NB4 (cell line): Measurements from ENCODE around the gene VPS37C.

Source experiments
- MYC ChIP-seq: IDR thresholded peaks from 2 replicates; pipeline ENCODE4 v1.6.1; 2011; ENCODE audit warnings: low read depth, low read length
- POLR2A ChIP-seq: IDR thresholded peaks from 2 replicates; pipeline ENCODE4 v1.6.1; 2011; ENCODE audit warnings: mild to moderate bottlenecking; ENCODE audit not compliant: insufficient read length; ENCODE audit errors: extremely low read depth
- TF ChIP-seq, protein P1 (sequence below): IDR thresholded peaks from 2 replicates; pipeline ENCODE4 v1.6.1; 2011; ENCODE audit warnings: low read depth, low read length
- TF ChIP-seq, protein P2 (sequence below): IDR thresholded peaks from one replicate; pipeline ENCODE4 v1.5.1; 2012; ENCODE audit warnings: low read depth, low read length

DNA sequence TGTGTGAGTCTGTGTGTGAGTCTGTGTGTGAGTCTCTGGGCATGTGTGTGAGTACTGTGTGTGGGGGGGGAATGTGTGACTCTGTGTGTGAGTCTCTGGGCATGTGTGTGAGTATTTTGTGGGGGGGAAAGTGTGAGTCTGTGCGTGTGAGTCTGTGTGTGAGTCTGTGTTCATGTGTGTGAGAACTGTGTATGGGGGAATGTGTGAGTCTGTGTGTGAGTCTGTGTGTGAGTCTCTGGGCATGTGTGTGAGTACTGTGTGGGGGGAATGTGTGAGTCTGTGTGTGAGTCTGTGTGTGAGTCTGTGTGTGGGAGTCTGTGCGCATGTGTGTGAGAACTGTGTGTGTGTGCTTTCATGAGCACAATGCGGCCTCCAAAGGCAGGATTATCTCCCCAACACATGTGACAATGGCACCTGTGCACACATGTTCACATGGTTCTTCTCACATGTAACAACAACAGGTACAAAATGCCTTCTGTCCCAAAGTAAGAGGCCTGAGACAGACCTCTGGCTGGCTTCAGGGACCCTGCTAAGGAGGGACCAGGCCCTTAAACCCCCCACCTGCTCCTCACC, 57.3 kb downstream of the VPS37C start:
- TF ChIP-seq, protein P1, sequence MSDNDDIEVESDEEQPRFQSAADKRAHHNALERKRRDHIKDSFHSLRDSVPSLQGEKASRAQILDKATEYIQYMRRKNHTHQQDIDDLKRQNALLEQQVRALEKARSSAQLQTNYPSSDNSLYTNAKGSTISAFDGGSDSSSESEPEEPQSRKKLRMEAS = no peak
- TF ChIP-seq, protein P2, sequence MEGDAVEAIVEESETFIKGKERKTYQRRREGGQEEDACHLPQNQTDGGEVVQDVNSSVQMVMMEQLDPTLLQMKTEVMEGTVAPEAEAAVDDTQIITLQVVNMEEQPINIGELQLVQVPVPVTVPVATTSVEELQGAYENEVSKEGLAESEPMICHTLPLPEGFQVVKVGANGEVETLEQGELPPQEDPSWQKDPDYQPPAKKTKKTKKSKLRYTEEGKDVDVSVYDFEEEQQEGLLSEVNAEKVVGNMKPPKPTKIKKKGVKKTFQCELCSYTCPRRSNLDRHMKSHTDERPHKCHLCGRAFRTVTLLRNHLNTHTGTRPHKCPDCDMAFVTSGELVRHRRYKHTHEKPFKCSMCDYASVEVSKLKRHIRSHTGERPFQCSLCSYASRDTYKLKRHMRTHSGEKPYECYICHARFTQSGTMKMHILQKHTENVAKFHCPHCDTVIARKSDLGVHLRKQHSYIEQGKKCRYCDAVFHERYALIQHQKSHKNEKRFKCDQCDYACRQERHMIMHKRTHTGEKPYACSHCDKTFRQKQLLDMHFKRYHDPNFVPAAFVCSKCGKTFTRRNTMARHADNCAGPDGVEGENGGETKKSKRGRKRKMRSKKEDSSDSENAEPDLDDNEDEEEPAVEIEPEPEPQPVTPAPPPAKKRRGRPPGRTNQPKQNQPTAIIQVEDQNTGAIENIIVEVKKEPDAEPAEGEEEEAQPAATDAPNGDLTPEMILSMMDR = no peak
- TF ChIP-seq POLR2A (no peak), MYC (no peak)
